Stimulated activated CD8-positive, alpha-beta memory T cell treated with anti-CD3 and anti-CD28 coated beads, Interleukin-12 subunit alpha, Interleukin-12 subunit beta, amount 100 ng/mL, for 24 hours (primary cell): ENCODE data around the gene HIGD1C.

ENCODE experiments used
- DNase-seq: peaks from one replicate; pipeline ENCODE4 v3.0.0-alpha.2; 2020; ENCODE audit errors: extremely low read depth

HIGD1C gene

DNA sequence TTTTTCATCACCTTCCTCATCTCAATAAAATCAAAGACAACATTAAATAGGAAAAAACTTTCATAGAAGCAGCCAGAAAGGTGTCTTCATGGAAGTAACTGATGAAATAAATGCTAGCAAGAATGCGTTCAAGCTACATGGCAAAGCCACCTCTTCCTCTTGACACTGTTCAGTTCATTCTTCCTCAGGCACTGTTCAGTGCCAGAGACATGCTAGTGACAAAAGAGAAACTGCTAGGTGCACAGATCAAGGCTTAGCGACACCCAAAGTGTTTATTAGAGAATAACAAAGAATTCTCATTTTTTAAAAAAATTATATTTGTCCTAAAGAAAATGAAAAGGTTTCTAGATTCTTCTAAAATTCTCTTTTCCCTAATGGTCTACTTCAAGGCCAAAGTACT lies 66.6 kb downstream of the HIGD1C start:
- no peak for DNase-seq

GRCh38 chr12:51019927-51020326 lies 67.6 kb downstream of the HIGD1C start:
- no peak for DNase-seq
